Stimulated activated CD4-positive, alpha-beta T cell treated with anti-CD3 and anti-CD28 coated beads, Interleukin-12 subunit alpha, Interleukin-12 subunit beta, amount 100 ng/mL, for 48 hours (primary cell): ENCODE measurements around the gene PTPRK.
A peak's percentile ranks its signal among the peaks of the same experiment; 100 is the strongest.
"Not testable (repeated sequence)": the region's sequence is repeated elsewhere in the genome, so short reads cannot be mapped to it uniquely, and the experiment has no call there.

Experiments
- DNase-seq, 3 donors: peaks; one replicate each; pipeline ENCODE4 v3.0.0-alpha.2; 2020; ENCODE audit warnings: low read depth in 2 of 3, low spot score in 1 of 3

PTPRK gene

DNA sequence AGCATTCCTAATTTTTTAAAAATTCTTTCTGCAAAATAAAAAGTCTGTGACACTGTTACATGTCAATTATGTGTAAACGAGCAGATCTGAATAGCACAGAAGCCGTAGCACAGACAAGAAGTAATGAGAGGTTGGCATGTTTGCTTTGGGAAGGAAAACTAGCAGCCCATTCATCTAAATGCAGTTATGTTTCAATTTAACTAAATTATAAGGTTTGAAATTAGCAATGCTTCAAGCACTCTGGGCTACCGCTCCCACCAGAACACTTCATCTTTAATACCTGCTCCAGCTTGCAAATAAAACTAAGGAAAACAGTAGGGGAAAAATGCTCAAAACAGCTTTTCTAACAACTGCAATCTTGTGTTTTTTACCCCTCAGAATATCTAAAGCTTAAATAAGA is 73.9 kb downstream of the PTPRK start:
- DNase-seq = no peak

DNA sequence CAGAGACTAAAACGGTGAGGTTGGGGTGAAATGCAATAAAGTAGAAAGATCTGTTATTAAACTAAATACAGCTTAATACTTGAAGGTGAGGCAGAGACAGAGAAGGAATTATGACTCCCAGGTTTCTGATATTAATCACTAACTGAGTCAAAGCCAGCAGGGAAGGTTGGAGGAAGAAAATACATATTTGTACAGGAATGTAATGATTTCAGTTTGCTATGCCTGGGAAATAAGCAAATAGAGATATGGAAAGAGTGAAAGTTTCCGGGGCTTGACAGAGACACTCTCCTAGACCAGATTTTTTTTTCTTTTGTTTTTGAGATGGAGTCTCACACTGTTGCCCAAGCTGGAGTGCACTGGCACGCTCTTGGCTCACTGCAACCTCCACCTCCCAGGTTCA is 76.8 kb downstream of the PTPRK start:
- DNase-seq = no peak

DNA sequence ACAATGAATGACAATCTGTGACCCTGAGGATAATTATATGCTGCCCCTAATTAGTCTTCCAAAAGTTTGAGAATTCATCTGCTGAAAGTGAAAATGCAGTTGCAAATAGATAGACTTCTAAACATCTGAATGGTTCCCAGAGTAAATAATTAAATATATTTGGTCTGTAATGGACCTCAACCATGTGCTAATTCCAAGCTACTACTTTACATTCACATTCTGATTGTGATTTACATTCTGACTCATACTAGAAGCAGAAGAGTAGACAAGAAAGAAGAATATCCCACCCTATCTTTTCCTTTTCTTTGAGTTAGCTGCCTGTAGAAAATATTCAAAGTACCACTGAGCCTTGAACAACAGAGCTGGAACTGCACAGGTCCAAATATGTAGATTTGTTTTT is 80.8 kb downstream of the PTPRK start:
- no peak for DNase-seq

DNA sequence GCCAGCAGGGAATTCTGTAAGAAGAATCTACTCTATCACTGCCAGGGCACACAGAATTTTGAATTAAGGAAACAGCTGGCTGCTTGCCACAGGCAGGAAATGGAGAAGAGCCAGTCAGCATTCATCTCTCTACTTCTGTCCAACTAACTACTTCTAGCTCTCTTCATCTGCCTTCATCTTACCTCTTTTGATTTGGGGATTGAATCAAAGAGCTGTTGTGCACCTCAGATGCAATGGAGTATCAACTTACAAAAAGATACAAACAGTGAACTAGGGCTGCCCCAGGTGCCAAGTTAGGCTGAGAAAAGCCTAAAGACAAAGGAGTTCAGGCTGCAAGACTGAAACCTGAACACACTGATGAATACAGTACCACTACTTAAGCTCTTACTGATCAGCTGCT is 82.0 kb downstream of the PTPRK start:
- DNase-seq = no peak

DNA sequence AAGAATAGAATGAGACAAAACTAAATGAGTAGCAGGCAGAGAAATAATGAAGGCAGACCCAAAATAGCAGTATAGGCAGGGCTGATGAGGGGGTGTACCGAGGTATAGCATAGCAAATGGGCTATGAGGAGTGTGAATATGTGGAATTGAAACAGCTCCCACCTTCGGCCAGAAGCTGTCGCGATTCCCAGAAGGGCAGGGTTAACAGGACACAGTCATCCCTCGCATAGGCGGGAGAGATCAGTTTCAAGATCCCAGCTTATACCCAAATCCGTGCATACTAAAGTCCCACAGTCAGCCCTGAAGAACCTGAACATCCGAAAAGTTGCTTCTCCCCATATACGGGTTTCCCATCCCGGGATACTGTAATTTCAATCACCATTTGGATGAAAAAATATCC is 82.7 kb downstream of the PTPRK start:
- no peak for DNase-seq

DNA sequence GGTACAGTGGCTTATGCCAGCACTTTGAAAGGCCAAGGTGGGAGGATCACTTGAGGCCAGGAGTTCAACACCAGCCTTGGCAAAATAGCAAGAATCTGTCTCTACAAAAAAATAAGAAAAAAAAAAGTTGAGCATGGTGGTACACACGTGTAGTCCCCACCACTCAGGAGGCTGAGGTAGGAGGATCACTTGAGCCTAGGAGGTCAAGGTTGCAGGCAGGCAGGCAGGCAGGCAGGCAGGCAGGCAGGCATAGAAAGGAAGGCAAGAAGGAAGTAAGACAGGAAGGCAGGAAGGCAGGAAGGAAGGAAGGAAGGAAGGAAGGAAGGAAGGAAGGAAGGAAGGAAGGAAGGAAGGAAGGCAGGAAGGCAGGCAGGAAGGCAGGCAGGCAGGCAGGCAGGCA is 85.6 kb downstream of the PTPRK start:
- not testable (repeated sequence) for DNase-seq

DNA sequence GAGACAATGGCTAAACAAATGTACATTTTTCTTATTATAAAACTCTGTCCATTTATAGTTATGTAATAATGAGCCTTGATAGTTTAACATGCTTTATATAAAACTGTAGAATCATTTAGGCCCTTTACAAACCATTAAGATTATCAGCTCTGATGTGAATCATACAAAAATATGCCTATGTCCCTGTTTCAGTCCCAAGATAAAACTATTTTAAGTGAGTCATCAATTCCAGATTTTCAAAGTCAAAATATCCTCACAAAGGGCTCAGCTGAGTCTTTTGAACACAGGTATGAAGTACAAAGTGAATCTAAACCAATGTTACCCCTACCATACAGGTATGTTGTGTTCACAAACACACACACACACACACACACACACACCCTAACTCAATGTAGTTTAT is 88.0 kb downstream of the PTPRK start:
- no peak for DNase-seq

DNA sequence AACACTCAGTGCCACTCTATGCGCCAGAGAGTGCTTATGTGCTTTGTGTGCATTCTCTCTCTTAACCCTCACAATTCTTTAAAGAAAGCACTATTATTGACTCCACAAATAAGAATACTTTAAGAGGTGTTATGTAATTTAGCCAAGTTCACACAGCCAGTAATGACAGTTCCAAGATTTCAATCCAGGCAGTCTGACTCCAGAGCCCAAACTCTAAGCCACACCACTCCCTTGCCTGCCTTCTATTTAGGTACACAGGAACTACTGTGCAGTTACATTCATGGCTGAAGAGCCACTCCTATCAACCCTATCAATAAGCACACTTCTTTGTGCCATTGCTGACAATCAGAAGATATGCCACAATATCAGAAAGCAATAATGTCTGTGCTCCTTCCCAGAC is 93.3 kb downstream of the PTPRK start:
- no peak for DNase-seq

DNA sequence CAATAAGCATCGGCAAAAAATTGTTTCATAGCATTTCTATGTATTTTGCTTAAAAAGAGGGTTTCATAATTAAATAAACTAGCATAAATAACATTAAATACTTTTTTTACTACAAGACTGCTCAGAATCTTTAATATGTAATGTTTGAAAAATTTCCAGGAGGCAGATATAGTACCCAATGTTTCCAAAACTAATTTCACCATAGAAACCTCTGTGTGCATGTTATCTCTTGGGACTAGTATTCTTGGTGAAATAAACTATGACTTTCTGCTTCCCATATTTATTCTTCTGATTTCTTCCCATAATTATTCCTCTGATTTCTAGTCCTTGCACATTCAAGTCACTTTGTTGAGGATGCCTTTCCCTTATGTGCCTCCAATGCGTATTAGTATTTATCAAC is 94.5 kb downstream of the PTPRK start:
- DNase-seq = no peak

DNA sequence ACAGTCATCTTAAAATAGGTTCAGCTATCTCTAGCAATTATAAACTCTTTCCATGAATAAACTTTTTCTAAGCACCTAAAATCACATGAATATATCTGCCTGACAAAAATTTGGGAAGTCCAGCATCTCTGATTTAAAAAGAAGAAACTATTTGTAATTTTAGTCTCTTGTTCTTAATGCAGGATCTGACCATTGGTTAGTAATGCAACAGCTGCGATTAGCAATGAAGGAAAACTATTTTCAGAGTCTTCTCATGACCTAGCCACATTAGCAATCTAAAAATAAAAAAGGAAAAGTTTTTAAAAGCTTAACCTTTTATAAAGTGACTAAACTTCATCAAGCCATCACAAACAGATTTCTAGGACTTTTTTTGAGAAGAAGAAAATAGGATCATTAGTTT is 97.5 kb downstream of the PTPRK start:
- no peak for DNase-seq

DNA sequence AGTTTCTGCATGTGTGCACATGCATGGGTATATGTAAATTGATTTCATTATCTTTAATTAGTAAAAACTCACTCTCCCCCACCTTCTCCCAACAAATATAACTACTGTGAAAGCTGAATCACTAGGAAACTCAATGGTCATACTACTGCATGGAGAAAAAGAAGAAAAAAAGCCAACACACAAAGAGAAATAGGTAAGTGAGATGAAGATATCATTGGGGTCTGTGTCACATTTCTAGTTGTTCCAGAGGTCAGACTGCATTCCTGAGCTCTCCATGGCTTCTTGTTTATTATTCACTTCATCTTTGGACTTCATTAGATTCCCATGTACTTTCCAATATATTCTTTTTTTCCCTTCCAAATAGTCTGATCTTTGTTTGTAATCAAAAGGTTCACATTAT is 98.2 kb downstream of the PTPRK start:
- DNase-seq = no peak

DNA sequence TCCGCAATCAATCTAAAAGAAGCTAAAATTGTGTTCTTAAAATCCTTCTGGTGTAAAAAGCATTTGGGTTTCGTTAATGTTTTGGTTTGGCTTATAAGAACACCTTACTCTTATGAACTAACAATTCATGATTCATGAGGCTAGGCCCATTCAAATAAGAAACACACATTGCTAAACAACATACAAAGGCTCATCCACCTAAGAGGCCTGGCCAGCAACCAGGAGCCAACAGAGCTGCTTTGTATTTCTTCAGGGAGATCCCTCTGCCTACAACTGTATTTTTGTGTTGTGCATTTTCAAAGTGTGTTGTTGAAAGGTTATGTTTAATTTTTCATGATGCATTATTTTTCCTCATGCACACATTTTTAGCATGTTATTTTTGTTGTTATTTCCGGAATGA is 98.6 kb downstream of the PTPRK start:
- DNase-seq = no peak

DNA sequence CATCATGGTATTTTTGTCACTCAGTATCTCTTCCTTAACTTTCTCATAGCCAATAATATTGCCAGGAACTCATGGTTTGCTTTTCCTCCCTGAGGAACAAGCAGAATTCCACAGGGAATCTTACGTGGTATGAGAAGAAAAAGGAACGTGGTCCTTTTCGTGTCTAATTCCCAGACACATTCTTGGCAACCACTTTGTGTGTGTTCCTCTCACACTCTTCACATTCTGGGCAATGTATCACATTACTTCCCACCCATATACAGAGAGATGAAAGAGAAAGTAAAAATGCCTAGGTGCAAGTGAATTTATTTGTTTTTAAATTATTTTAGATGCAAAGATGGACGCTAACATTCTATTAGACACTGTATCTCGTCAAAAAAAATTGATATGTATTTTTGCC is 102.7 kb downstream of the PTPRK start:
- DNase-seq = no peak

DNA sequence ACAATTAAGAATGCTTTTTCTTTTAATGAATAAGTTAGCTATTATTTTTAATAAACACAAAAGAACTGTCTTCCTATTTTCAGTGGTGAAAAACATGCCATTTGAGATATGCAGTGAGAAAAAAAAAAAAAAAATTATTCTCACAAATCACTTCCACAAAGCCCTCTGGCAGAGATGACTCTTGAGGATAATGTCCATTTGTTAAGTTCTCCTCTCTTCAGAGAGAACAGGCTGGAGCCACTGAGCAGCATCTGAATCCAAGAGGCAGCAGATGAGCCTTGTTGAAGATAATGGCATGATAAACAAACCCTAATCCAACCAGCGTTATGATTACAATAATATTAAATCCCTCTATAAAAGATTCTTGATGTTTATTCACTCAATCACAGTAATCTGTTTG is 105.0 kb downstream of the PTPRK start:
- no peak for DNase-seq

DNA sequence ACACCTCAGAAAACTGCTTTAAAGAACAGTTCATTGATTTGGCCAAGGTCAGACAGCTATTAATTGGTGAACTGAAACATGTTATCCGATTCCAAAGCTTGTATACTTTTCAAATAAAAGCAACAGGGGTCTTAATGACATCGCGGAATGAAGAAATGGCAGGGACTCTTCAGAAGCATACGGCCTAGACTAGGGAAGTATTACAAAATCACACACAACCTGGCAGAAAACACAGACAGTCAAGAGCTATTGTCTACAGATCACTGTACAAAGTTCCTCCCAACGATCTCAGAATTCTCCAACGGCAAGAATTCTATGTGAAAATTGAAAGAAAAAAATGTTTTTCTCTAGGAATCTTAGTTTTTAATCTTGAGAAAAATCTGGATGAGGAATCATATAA is 105.5 kb downstream of the PTPRK start:
- no peak for DNase-seq

DNA sequence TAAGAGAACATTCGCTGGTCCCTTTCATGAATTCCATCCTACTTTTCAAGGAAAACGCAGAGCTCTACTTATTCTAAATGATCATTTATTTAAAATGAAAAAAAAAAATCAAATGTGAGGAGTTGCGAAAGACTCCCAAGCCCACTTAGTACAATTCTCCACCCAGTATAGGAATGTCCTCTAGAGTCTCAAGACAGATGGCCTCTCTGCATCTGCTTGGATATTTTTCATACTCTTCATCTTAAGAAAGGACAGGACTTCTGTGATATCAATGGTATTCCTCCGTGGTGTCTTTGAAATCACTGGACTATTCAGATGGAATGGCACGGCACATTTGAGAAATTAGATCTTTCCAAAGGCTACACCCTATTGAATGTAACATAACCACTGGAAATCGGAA is 107.1 kb downstream of the PTPRK start:
- no peak for DNase-seq

DNA sequence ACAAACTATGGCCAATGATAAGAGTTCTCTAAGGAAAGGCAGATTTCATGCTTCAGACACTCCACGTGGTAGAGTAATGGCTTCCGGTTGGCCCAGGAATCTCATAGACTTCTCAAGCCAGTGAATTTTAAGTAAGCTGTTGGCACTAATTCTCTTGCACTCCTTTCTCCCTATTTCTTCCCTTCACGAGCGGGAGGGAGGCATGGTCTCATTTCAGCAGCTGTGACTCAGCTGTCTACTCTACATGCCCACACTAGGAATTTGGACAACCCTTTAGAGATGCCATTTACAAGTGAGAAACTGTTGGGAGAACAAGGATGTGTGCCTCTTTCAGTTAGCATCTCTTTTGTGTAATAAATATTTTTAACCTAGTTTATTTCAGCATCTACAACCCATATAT is 107.7 kb downstream of the PTPRK start:
- no peak for DNase-seq

DNA sequence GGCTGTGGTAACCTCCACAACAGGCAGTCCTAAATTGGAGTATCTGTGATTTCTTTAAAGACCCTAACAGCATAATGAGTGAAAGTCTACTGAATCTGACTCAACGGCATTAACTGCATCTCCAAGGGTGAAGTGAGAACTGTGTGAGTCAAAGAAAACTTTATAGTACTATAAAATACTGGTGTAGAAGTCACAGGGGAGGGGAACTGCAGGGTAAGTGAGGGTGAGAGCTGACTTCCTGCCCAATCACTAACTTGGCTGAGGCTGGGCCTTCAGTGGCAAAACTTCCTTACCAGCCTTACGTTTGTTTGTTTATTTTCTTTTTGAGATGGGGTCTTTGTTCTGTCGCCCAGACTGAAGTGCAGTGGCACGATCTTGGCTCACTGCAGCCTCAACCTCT is 109.8 kb downstream of the PTPRK start:
- DNase-seq = no peak

DNA sequence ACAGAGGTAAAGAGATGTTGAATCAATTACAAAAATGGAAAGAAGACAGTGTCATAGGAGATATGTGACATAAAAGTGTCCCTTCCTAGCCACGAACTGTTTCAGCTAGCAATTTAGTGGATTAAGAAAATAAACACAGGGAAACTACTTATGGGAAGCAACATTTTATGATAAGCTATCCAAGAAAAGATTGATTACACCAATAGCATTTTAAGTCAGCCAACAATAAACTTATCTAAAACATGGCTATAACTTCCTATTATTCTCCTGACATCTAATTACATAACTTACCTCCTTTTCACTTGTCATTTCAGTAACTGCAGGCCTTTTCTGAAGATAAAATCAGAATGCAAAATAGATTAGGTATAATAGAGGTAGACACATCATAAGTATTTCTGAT is 111.4 kb downstream of the PTPRK start:
- DNase-seq = no peak

DNA sequence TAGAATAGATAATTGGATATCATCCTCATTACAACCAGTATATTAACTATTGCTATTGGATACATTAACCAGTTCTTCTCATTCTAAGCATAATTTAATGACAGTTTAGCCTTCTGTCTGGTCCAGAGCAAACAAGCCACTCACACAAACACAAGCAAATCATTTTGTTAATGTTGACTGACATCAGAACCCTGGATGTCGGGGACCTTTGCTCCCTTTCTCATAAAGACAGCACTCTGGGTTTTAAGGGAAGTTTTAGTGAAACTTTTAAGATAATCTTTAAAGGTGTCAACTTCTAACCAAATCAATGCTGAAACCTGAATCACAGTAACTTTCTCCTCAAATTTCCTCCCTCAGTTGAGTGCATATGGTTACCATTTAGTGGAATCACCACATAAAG is 113.9 kb downstream of the PTPRK start:
- DNase-seq = no peak

DNA sequence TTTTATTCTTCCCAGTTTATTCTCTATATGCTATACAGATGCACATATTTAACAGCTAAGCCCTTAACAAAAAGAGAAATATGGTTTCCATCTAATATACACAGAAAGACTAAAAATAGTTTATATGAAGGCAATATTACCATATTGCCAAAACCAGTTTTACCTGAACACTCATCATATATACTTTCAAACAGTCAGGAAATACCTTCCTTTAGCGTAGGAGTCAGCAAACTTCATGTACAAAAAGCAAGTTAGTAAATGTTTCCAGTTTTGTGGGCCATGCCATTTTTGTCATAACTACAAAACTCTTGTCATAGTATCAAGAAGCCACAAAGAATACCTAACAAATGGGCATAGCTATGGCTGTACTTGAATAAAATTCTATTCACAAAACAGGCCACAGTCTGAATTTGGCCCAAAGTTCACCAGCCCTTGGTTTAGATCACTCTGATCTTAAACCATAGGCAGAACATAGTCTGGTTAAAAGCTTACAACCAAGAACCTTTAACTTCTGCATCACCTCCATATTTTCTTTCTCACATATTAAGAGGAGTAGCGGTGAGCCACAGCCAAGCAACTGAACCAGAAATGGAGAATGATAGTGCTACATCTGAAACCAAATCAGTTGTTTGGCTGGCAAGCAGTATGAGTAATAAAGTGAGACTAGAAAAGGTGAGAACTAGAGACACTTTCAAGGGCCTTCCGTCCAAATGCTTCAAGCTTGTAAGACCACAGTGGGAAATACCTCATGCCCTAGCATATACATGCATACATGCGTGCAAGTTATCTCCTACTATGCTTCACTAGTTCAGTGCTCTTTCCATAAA is 116.6 kb downstream of the PTPRK start:
- peak in 1 of 3 donors; percentile 1 for DNase-seq

DNA sequence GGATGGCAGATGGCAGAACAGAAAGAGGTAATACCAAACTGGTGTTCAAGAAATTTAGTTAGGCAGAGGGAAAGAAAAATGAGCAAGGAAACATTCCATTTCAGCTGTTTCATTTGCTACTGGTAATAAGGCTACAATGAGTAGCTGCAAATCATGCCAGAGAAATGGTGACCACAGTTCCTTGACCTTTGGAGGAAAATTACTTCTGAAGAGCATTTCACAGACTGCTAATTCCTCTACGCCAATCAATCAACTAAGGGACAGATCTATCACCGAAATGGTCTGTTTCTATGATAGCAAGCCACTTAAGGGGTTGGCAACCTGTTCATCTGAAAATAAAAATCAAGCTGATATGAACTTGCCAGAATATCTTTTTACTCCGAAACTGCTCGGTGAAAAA is 119.5 kb downstream of the PTPRK start:
- DNase-seq = no peak

DNA sequence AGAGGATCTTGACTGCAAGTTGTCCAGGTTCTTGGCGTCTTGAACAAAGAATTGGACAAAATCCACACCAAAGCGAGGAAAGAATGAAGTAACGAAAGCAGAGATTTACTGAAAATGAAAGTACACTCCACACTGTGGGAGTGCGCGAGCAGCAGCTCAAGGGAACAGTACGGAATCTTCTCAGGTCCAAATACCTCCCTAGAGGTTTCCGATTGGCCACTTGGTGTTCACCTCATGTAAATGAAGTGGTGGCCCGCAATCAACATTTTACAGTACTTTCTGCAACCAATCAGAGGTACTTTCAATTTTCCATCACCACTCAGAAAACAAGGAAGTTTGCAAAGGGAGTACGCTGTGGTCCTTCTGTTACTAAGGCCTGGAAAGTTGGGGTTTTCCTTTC is 122.4 kb downstream of the PTPRK start:
- no peak for DNase-seq

DNA sequence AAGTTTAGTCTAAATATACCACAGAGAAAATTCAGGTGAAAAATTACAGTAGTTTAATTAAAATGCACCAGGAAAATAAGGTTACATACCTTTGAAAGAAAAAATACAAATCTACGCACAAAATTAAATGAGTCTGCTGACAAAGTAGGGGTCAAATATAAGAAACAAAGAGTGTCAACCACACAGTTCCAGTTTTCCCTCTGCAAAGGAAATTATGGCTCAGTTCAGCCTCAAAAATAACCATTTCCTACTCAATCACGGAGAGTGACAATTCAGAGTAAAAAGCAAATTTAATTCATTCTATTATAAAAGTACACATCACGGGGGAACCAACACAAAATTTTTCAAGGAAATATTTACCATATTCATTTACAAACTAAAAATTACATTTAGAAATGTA is 124.8 kb downstream of the PTPRK start:
- no peak for DNase-seq
